GM12874 (cell line): Measurements from ENCODE around the gene ABCB8.

ENCODE experiments used
- CTCF ChIP-seq: IDR thresholded peaks from 2 replicates; pipeline ENCODE4 v1.5.1; 2011; ENCODE audit warnings: low read depth, mild to moderate bottlenecking, control low read depth, low read length, moderate library complexity; ENCODE audit not compliant: insufficient read depth

The ABCB8 gene

GRCh38 chr7:151028131-151028947 lies at the start of gene ABCB8:
ABCB8 (plus strand) TSS chr7:151028450; CDS start chr7:151028516, 66 bp downstream.
- TF ChIP-seq CTCF: peak; percentile 40

- TF ChIP-seq CTCF: no peak
These were observed 48.4 kb upstream of the ABCB8 start for GRCh38 chr7:150979713-150980390.

- no peak for TF ChIP-seq CTCF
These were observed 47.6 kb upstream of the ABCB8 start for GRCh38 chr7:150980663-150981062.

GRCh38 chr7:150981644-150982043 lies 46.6 kb upstream of the ABCB8 start:
- TF ChIP-seq CTCF: no peak

GRCh38 chr7:150982351-150982750 lies 45.9 kb upstream of the ABCB8 start:
- no peak for TF ChIP-seq CTCF

- TF ChIP-seq CTCF: no peak
These were observed 44.3 kb upstream of the ABCB8 start for GRCh38 chr7:150983893-150984368.

GRCh38 chr7:150986099-150986512 lies 42.1 kb upstream of the ABCB8 start:
- peak; percentile 80 for TF ChIP-seq CTCF
